Right forelimb (tissue), 1 donor: ENCODE data around the gene FAM53B.

Experiments
- DNase-seq: peaks from one replicate; pipeline ENCODE4 v3.0.0-alpha.2; 2018

Gene FAM53B

DNA sequence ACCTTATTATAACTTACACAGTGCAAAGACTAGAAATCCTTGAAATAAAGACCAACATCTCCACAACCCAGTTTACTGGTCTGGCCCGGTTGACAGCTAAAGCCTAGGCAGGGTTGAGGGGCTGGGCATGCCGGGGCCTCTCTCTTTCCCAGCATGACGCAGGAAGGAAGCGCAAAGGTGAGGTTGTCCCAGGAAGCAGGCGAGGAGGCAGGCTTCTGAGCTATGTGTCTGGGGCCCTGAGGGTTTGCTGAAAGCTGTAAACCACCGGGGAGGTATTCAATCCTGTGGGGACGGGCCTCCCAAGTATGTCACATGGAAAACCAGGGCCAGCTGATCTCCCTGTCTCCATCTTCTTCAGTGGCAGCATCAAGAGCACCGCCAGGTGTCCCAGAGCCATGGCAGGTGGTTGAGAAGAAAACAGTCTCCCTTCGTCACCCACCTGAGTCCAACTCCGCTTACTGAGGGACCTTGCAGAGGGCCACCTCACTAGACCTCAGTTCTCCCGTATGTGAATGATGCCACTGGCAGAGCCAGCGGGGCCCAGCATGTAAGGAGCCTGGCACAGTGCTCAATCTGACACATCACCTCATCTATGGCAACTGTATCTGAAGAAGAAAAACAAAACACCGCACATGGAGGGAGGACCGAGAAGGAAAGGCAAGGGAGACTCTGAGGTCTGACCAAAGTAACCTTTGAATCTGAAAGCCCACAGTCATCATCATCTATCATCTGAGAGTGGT is 49.5 kb downstream of the FAM53B start:
- no peak for DNase-seq

DNA sequence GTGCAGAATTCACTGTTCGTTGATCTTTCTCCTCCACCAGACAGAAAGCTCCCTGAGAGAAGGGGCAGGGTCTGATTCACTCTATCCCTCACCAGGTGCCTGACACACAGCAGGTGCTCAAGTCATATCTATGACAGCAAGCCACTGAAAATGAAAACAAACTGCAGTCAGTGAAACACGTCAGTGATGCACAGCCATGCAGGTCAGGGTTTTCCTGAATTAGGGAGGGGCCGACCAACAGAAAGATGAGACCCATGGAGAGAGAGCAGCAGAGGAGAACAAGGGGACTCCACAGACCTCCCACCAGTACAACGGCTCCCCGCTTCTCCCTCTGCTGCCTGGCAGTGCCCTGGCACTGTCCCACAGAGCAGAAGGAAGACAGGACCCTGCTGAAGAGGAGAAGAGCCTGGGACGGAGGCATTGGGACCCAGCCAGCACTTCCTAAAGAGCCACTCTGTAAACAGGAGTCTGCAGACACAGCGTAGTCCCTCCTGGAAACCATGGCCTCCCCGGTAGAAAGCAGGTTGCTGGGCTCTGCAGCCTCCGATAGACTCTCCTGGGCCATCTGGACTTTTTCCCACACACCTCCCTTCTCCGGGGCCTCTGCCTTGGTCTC is 50.3 kb downstream of the FAM53B start:
- no peak for DNase-seq

DNA sequence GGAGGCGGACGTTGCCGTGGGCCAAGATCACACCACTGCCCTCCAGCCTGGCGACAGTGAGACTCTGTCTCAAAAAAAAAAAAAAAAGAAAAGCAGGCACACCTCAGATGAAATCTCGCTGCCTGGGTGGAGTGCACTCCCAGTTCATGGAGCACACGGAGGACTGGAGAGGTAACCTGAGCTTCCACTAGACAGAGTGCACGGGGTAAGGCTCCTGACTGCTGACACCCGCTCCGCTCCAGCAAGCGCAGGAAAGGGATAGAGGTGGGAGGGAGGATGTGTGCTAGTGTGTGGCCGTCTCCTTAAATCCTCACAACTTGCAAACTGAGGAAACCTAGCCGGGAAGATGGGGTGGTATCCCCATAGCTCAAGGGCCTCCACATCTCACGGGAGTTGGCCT is 50.8 kb downstream of the FAM53B start:
- DNase-seq: no peak

DNA sequence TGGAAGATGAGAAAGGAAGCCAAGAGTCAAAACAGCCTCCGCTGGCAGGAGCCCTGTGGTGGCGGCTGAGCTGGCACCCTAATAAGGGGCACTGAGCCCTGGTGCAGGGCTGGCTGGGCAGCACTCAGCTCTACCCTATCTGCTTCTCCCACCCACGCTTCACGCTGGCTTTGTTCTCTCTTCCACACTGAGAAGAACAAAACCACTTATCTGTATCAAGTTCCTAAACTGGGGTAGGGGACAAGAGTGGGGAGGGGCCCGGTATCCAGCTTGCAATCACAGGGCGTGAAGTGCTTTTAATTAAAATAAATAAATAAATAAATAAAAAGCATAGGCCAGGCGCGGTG is 52.1 kb downstream of the FAM53B start:
- DNase-seq: no peak

DNA sequence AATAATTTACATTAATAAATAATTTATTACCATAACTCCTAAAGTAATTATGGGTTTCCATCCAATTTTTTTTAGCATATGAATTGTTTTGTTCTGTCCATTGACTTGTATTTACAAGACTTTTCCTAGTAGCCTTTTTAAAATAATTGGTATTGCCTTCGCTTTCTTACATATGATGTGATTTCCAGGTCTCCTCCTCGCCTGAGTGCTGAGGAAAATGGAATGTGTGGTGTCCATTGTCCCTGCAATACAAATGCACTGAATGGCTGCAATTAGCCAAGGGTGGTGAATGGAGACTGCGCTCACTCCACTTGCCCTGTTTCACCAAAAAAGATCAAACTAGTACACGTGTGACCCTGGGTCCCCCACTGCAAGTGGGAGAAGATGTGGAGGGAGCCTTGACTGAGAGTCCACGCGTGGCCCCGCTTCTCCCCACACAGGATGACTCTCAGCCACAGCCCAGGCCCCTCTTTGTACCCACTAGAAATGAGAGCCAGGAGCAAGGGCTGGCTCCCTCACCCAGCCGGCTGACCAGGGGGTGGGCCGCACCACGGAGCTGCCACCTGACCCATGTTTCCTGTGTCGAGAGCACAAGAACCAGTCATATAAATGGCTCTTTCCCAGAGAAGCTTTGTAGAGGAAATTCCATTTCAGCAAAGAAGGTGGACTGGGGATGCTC is 52.6 kb downstream of the FAM53B start:
- DNase-seq: no peak

DNA sequence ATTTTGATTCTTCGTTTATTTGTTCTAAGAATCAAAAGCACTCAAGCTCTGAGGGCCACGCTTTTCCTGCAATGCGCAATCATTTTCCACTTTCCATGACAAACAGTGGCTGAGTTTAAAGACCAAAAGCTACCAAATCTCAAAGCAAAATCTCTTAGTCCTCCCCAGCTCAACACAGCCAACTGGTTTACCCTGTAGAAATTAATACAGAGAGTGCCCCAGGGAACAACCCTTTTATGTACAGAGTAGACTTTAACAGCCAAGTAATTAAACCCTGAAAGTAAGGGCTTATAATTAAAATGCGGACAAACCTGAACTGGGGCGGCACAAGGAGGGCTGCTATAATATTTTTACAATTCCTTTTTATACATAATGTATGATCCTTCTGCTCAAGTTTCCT is 53.2 kb downstream of the FAM53B start:
- no peak for DNase-seq

DNA sequence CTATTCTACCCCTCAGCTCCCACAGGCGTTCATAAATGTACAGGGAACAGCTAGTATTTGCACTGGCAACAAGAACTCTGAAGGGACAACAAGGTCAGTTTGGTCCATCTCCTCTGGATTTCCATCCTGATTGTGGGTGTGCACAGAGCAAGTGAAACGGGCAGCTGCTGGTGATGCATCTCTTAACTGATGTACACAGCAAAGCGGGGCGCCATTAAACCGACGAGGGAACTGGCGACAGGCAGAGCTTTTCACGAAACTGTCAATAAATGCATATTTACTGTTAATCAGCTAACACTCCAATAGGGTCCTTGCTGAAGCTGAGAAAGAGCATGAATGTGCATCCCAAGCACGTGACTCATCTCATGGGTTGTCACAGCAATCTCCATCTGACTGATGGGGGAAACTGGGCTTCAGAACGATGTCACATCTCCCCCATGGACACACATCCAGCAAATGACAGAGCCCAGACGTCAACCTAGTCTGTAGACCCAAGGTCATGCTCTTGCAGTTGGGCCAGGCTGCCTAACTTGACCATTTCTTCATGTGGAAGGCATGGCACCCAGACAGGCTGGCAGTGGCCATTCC is 54.2 kb downstream of the FAM53B start:
- DNase-seq: no peak

DNA sequence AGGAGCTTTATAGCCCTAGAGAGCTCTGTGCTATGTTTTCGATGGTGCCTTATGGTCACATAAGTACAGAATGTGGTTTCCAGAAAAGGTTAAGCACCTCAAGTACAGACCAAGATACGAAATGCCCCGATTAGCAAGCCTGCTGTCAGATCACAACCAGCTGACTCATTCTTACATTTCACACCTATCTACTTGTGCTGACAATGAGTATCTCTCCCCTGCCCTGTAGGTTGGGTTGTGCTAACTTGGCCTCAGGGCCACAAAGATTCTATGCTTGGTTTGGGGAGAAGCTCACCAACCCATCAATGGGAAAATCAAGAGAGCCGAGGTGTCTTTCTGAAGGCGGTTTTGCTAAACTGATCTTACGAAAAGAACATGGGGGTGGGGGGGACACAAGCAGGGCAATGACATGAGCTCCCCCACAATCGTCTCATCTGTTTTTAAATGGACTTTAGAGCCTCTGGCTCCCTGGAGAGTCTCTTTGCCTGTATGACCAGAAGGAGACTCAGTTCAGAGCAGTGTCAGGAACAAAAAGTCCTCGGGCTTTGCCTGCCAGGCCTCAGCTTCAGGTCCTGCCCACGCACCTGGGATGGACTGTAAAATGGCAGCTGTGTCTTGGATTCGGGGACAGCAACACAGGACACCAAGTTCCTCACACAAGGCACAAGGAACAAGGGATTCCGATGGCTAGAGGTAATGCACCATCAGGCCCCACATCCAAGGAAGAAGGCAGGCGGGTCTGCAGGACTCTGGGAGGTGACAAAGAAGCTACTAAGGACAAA is 55.1 kb downstream of the FAM53B start:
- no peak for DNase-seq

DNA sequence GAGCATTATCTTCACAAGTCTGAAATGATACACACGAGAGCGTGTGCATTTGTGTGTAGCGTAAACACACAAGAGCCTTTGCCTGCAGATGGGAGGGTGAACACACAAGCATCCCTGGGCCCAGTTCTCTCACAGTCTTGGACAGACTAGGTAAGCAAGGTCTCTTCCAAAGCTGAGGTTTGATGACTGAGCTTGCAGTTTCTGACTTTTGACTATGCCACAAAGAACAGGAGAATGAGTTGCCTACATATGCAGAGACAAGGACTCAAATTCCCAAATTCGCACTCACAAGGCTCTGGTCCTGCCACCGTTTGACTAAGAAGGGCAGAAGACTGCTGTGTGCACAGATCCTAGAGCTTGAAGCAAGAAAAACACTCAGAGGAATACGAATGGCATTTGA is 55.8 kb downstream of the FAM53B start:
- no peak for DNase-seq

DNA sequence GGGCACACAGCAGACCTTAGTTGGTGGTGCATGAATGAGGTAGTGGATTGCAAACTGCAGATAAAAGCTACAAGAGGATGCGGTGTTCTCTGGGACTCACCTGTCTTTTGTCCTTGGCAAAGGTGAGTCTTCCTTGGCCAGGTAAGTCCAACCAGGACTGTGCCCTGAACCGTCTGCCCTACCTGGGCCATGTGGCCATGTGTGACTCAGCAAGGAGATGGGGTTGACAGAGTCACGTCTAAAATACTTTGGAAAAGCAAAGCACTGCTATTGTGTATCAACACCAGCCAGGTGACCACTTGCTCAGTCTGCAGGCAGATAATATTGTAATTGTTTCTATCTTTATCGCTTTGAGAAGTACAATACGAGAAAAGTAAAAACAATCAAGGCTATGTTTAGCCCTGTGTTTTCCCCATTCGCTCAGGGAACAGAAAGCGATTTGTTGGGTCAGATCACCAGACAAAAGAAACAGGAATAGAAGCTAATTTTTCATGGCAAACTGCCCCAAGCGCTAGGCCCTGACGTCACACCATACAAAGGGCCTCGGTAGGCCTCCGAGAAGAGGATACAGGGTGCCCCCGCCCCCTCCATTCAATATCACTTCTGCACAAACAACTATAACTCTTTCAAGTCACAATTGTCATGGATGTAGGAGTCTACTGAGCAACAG is 57.3 kb downstream of the FAM53B start:
- no peak for DNase-seq

DNA sequence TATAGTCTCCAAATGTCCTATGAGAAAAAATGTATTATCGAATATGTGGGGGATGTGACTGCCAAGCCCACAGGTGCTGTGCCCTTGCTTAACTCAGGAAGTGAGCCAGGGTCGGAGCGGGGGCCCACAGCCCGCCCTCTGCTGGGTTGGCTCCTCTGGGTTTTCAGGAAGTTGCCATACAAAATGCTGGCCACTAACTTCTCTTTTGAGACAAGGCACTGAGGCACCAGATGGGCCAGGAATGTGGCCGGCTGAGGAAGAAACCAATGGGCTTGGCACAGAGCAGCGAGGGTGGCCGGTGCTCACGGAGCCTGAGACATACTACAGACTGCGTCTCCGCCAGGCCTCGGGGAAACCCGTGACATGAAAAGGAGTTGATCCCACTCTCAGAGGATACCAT is 58.9 kb downstream of the FAM53B start:
- DNase-seq: no peak

DNA sequence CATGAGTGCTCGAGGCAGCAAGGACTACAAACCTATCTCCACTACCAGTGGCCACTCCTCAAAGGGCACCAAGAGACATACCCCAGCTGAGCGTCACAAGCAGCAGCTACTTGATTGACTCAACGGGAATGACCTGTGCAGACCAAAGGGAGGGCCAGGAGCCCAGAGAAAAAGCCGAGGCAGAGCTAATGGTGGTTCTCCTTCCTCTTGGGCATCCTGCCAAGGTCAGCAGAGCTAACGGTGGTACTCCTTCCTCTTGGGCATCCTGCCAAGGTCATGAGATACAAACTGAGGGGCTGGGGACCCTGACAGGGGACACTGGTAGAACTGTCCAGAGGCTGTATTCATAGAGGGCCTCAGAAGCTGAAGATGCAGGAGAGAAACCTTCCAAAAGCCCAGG is 60.4 kb downstream of the FAM53B start:
- no peak for DNase-seq

DNA sequence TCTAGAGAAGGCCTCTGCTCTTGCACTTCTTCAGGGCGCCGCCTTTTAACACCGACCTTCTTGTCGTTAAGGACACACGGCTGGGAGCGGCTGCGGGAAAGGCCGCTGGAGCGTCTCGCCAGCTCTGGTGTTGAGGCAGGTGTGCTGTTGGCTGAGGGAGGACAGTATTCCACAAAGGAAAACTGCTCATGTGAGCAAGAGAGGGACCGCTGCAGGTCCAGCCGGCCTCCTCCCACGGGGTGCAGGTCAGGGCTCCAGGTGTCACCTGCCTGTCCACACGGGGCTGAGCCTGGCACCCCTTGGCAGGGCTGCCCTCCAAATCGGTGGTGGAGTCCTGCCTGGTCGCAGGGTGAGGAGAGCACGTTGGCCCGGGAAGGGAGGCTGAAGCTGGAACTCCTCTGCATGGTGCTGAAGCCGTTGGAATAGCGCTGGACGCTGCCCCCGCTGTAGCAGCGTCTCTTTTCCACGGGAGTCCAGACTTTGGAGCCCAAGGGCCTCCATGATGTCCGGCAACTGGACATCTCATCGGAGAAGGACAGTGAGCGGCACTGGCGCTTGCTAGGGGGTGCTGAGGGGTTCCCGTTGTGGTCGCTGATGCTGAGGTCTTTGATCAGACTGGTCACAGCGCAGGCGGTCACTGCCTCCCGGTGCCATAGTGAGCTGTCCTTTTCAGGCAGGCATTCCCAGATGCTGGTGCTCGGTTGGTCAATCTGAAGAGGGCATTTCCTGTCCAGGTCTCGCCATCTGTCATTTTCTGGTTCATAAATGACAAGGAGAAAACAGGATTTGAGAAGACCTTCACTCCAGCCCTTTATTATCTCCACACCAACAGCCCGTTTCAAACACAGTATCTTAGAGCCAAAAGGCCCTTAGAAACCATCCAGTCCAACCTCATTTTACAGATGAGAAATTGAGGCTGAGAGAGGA is 62.3 kb downstream of the FAM53B start:
- no peak for DNase-seq

DNA sequence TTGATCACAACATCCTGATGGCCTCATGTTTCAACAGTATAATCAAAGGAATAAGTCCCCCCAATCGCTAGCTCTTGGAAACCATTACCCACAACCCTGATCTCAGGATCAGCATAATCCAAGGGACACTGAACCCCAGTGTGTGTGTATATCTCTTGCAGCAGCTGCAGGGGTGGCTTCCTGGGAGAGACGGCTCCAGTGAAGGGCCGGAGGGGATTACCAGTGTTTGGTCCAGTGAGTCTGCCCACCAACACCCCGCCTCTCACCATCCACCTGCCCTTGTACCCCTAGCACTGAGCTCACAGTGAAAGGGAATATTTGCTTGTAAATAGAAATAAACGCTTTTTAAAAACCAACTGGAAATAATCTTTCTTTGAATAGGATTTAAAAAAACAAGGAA is 63.1 kb downstream of the FAM53B start:
- no peak for DNase-seq

DNA sequence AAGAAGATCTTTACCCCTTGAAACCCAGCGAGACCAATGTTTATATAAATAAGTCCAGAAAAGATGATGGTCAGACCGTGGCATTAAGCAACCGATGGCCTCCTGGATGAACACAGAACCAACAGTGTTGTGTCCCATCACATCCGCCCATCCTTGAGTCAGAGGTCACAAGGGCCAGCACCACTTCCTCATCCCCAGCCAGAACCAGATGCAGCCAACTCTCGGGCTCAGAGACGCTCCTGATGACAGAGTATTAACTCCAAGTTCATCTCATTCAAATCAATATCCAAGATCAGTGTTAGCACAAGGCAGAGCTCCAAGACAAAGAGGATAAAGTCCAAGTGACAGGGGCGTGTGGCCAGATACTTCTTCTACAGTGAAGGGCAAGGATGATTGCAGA is 63.5 kb downstream of the FAM53B start:
- no peak for DNase-seq

DNA sequence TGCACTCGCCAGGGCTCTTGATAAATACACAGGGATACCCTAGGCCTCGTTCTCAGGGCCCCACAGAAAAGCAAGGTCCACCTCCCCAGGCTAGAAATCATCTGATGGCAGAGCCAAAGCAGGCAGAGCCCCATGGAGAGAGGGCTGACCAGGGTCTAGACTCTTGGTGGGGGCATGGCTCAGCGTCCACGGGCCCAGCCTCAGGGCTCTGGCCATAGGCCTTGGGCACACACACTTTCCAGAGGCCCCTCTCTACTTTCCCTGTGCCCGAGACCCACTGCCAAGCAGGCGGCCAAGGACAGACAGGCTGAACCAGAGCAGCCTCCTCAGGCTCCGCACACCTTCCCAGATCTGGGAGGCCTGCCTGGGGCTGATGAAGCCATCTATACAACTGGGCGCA is 64.8 kb downstream of the FAM53B start:
- no peak for DNase-seq

DNA sequence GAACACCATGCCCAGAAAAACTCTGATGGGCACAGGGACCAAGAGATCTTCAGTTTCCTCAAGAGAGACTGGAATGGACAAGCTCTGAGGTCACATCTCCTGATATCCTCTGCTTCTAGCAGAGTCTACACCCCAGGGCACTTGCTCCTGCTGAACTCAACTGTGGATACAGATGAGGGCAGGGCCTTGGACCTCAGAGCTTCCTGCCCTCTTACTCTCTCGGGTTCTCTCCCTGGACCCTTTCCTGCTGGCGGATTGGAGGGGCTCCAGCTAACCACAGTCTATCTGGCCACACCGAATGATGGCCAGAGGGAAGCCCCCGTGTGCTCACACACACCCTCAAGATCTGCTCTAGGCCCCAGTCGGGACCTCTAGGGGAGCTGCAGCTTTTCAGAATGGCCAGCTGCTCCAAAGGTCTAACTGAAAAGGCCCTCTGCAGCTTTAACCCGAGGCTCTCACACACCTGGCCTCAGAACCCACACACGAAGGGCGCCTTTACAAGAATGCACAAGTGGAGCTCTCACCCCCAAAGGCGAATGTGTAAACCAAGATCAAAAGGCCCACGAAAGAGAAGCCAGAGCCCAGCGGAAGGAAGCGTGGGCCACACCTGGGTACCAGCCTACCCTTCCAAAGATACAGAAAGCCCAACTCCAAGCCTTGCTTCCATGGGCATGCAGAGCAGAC is 65.5 kb downstream of the FAM53B start:
- no peak for DNase-seq

DNA sequence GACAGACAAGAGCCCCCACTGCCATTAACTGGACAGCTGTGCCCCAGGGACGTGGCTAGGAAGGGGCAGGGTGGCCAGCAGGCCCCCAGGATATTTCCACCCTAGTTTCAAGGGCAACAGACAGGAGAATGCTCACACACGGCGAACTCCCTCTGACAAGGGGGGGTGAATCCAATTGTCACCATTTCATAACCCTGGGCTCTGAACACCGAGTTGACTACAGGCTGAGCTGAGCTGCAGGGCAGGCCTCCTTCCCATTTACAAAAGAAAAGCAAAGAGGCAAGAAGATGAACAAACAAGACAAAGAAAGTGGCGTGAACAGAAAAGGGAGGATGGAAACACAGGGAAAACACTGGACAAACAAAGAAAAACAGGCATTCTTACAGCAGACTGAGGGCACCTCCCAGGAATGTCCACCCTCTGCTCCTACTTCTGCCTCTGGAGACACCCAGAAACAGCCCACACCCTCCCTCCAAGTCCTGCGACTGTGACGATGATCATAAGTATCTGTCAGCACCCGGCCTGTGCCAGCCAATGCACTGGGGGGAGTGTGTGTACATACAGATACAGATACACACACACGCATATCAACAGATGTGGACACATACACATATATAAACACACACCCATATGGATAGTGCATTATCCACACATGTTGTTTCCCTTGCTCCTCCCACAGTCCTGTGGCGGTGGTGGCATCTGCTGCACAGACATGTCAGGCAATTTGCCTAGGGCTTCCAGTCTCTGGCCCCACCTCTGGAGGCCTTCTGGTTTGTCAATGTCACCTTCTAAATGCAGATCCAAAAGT is 66.2 kb downstream of the FAM53B start:
- no peak for DNase-seq

DNA sequence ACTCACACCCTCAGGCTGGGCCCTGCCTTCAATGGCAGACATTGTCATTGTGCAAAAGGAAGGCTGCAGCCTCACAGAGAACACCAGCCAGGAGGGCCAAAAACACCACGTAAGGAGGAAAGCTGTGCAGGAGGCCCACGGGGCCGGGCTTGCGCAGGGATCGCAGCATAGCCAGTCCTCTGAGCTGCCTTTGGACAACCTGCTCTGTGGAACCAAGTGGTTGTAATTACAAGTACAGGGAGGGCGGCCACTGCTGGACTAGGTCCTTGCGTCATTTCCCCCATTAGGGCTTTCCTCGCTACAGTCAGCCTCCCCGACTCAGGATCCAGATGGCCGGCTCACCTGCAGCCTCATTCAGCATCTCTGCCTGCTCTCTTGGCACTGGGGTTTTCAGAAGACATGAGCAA is 66.9 kb downstream of the FAM53B start:
- DNase-seq: no peak
